Mucosa of rectum (tissue), 2 donors: ENCODE measurements around the gene MEF2C.
"Not testable (repeated sequence)": the region's sequence is repeated elsewhere in the genome, so short reads cannot be mapped to it uniquely, and the experiment has no call there.

Source experiments
- H3K27ac ChIP-seq, 2 donors: one replicate each; pipeline ENCODE4 v1.7.0; 2013; ENCODE audit warnings: inconsistent platforms in 2 of 2, low read depth in 2 of 2, low read length in 2 of 2
- H3K27me3 ChIP-seq, 2 donors: one replicate each; pipeline ENCODE4 v1.7.0; 2013; ENCODE audit warnings: low read length in 2 of 2; ENCODE audit not compliant: control insufficient read depth in 2 of 2, insufficient read depth in 2 of 2
- H3K36me3 ChIP-seq, 2 donors: one replicate each; pipeline ENCODE4 v1.7.0; 2013; ENCODE audit warnings: low read length in 2 of 2; ENCODE audit not compliant: control insufficient read depth in 2 of 2, insufficient read depth in 2 of 2
- H3K4me1 ChIP-seq, 2 donors: one replicate each; pipeline ENCODE4 v1.7.0; 2013; ENCODE audit warnings: low read length in 2 of 2, mild to moderate bottlenecking in 1 of 2; ENCODE audit not compliant: control insufficient read depth in 2 of 2, insufficient read depth in 2 of 2
- H3K4me3 ChIP-seq, 2 donors: one replicate each; pipeline ENCODE4 v1.7.0; 2013; ENCODE audit warnings: low read length in 2 of 2
- H3K9ac ChIP-seq, 2 donors: one replicate each; pipeline ENCODE4 v1.7.0; 2013; ENCODE audit warnings: low read length in 2 of 2, low read depth in 1 of 2, mild to moderate bottlenecking in 1 of 2
- H3K9me3 ChIP-seq, 2 donors: one replicate each; pipeline ENCODE4 v1.7.0; 2013; ENCODE audit warnings: low read length in 2 of 2; ENCODE audit not compliant: control insufficient read depth in 2 of 2
- donor health status: healthy.
- donor health status: Normal muscosa, but diverticular disease.

MEF2C gene

DNA sequence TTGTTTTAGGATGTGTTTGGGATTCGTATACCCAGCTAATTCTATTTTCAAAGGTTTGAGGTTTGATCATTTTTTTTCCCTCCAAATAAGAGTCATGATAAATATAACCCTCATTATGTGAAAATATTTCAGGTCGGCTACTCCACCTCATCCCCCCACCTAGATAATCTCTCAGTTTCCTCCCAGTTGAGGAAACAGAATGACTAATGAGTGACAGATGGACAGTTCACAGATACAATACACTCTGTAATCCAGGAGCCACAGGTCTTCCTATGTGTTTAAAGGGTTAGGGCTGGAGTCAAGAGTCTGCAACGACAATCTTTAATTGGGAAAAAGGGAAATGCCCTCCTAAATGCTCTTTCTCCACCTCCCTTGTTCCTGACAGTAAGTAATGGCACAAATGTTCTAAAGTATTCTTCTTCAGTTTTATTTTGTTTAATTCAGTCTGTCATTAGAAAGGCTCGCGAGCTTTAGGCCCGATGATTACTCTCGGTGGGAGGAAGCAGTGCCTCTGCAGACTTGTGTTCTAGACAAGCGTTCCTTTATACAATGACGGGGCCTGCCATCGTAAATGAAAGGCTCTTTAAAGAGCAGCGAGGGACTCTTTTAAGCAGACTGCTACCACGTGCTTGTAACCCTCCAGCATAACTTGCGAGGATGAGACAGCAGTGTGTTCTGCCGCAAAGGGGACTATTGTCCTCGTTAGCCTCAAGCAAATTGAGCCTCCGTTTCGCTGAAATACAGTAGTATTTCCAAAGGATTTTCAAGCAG is 69.0 kb downstream of the MEF2C start:
- no peaks in the 10 kb centered on the region for H3K4me1 ChIP-seq
- no peaks in the 10 kb centered on the region for H3K27me3 ChIP-seq
- H3K9me3 ChIP-seq: no peaks in the 10 kb centered on the region
- no peak overlapping the region for H3K27ac ChIP-seq
- no peak overlapping the region for H3K4me3 ChIP-seq
- no peaks in the 10 kb centered on the region for H3K36me3 ChIP-seq
- H3K9ac ChIP-seq: no peak overlapping the region

DNA sequence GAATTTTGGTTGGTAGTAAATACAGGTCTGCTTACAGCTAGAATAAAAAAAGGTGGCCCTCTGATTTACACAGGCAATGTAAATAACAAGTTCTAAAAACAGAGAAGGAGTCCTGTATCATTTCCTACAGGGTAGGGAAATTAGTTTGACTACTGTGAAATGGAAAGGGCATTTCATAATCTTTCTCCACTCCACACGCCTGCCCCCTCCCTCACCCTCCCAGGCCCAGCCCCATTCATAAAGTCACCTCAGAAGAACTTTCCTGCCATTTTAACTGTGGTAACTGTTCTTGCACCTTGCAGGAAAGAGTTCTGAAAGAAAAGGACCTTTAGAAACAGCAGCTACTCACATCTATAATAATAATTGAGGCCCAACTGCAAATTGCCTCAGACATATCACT is 69.7 kb downstream of the MEF2C start:
- no peaks in the 10 kb centered on the region for H3K27me3 ChIP-seq
- H3K9ac ChIP-seq: no peak overlapping the region
- H3K36me3 ChIP-seq: no peaks in the 10 kb centered on the region
- no peak overlapping the region for H3K4me3 ChIP-seq
- H3K4me1 ChIP-seq: no peaks in the 10 kb centered on the region
- H3K27ac ChIP-seq: no peak overlapping the region
- H3K9me3 ChIP-seq: no peaks in the 10 kb centered on the region

DNA sequence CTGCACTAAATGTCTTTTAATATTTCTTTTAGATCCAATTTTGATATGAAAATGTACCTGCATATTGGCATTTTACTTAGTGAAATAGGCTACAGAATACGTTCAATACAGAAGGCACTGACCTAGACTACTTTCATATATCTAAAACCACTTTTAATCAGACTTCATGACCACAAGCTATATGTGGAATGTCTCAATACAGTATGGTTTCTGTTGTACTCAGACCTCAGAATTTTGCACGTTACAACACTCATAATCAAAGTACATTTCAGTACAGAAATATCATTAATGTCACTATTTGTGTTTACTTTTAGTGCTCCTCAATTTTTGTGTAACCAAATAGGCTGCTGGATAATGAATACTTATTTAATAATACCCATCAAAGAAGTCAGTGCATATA is 74.8 kb downstream of the MEF2C start:
- Histone ChIP-seq H3K27ac (no peak overlapping the region), H3K9ac (no peak overlapping the region), H3K27me3 (no peaks in the 10 kb centered on the region), H3K9me3 (no peaks in the 10 kb centered on the region), H3K4me3 (no peak overlapping the region), H3K36me3 (peaks cover 0 to 6% of the 10 kb centered on the region in 2 donors), H3K4me1 (no peaks in the 10 kb centered on the region)

DNA sequence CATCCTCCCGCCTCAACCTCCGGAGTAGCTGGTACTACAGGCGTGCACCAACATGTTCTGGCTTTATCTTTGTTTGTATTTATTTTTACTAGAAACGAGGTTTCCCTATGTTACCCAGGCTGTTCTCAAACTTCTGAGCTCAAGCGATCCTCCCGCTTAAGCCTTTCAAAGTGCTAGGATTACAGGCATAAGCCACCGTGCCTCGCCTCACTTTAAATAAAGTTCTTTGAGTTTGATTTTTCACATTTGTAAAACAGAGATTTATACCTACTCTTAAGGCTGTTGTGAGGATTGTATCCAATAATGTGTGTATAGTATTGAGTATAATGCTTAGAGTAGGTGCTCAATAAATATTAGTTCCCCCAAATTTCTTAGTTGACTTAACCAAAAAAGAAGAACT is 75.7 kb downstream of the MEF2C start:
- Histone ChIP-seq H3K4me1 (no peaks in the 10 kb centered on the region), H3K4me3 (no peak overlapping the region), H3K9ac (no peak overlapping the region), H3K27ac (no peak overlapping the region), H3K27me3 (no peaks in the 10 kb centered on the region), H3K9me3 (no peaks in the 10 kb centered on the region), H3K36me3 (peaks cover 0 to 6% of the 10 kb centered on the region in 2 donors)

DNA sequence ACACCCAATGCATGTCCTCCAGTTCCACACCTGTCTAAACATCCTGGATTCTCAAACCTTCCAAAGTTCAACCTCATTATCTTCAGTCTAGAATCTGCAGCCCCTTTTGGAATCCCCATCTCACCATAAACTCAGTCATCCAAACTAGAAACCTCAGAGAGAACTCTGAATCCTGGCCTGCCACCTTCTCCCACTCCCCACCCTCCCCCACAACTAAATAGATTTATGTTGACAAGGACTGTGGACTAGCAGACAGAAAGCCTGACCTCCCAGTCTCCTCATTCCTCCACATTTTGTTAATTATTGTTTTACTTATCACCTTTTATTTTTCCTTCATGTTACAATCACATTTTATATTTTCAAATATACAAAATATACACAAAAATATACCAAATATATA is 76.6 kb downstream of the MEF2C start:
- no peak overlapping the region for H3K4me3 ChIP-seq
- no peak overlapping the region for H3K27ac ChIP-seq
- no peak overlapping the region for H3K9ac ChIP-seq
- no peaks in the 10 kb centered on the region for H3K27me3 ChIP-seq
- peaks cover 0 to 6% of the 10 kb centered on the region in 2 donors for H3K36me3 ChIP-seq
- H3K4me1 ChIP-seq: no peaks in the 10 kb centered on the region
- H3K9me3 ChIP-seq: no peaks in the 10 kb centered on the region

DNA sequence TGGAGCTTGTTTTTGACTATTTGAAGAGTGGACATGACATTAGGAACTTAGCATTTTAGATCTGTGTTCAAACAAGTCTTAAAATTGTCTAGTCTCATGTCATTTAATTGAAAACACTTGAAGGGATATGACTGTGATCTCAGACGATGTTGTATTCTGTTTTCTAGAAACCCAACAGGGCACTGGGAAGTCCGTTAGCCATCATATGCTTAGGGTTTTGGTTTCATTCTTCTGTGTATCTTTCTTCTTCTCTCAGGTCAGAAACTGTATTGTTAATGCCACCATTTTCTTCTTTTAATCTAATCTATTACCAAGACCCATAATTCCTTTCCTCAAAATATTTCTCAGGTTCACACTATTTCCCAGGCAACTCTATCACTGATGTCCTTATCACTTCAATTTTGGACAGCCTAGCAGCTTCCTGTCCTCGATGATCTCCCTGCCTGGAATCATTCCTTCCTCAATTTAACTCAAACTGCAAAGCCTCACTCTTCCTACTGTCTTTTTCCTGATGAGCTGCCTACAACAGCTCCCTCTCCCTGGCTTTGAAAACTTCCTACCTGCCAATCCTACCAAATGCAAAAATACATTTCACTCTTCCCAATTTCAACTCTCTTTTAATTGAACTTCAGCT is 77.7 kb downstream of the MEF2C start:
- Histone ChIP-seq H3K27ac (no peak overlapping the region), H3K36me3 (peaks cover 0 to 6% of the 10 kb centered on the region in 2 donors), H3K4me1 (no peaks in the 10 kb centered on the region), H3K9me3 (no peaks in the 10 kb centered on the region), H3K9ac (no peak overlapping the region), H3K4me3 (no peak overlapping the region), H3K27me3 (no peaks in the 10 kb centered on the region)

DNA sequence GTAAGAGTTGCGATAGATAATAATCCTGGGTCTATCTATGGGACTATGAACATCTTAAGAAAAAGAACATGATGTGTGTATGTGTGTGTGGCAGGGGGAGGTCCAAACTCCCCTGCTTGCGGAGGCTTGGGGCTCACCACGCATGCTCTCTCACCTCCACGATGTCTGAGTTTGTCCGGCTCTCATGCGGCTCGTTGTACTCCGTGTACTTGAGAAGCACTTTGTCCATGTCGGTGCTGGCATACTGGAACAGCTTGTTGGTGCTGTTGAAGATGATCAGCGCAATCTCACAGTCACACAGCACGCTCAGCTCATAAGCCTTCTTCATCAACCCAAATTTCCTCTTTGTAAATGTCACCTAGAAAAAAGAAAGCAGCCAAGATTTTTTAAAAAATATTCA is 78.5 kb downstream of the MEF2C start:
- Histone ChIP-seq H3K9me3 (no peaks in the 10 kb centered on the region), H3K27ac (no peak overlapping the region), H3K36me3 (peaks cover 0 to 6% of the 10 kb centered on the region in 2 donors)

DNA sequence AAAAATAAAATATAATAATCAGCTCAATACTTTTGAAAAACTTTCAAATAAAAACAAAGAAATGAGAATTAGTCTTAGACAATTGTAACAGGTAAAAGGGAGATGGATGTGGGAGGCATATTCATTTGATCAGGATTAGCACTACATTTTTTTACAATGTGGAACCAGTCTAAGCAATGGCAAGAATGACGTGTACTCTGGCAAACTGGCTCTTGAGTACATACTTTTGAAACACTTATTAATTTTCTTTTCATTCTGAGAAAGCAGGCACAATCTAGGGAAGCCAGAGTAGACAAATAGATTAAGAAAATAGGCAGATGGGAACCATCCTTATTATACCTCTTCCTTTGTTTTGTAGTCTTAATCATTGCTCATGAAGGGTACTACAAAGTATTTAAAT is 79.7 kb downstream of the MEF2C start:
- H3K4me3 ChIP-seq: no peak overlapping the region
- no peak overlapping the region for H3K27ac ChIP-seq
- peaks cover 0 to 6% of the 10 kb centered on the region in 2 donors for H3K36me3 ChIP-seq
- no peaks in the 10 kb centered on the region for H3K27me3 ChIP-seq
- H3K9me3 ChIP-seq: no peaks in the 10 kb centered on the region
- no peak overlapping the region for H3K9ac ChIP-seq
- no peaks in the 10 kb centered on the region for H3K4me1 ChIP-seq

More for the DNA sequence above, 78.5 kb downstream of the MEF2C start:
- no peak overlapping the region for H3K9ac ChIP-seq
- no peaks in the 10 kb centered on the region for H3K27me3 ChIP-seq
- H3K4me1 ChIP-seq: no peaks in the 10 kb centered on the region
- no peak overlapping the region for H3K4me3 ChIP-seq

DNA sequence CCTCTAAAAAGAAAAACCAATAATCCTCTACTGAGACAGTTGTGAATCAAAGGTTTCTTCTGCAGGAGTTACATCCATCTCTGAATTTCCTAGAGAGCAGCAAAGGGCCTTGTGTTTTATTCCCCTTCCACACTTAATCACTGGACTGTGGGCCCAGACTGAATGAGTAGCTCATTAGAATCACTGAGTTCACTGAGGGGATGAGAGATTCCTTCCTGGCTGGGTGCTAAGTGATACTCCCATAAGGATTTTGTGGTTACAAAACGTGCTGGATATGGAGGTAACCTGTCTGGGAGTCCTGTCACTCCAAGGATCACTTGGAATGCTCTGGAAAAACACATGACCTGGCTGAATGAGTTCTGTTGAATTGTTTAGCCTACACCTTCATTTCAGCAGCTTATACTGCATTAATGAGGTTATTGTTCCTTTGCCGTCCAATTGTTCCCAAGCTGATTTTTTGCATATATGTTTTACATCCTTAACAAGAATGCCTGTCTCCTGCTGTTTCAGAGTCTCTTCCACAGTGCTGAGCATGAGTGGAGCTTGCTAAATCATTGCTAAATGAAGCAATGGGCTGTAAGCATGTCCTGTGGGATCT is 82.9 kb downstream of the MEF2C start:
- no peak overlapping the region for H3K27ac ChIP-seq
- peaks cover 0 to 6% of the 10 kb centered on the region in 2 donors for H3K36me3 ChIP-seq
- no peaks in the 10 kb centered on the region for H3K4me1 ChIP-seq
- no peak overlapping the region for H3K4me3 ChIP-seq
- no peaks in the 10 kb centered on the region for H3K9me3 ChIP-seq
- H3K27me3 ChIP-seq: no peaks in the 10 kb centered on the region
- H3K9ac ChIP-seq: no peak overlapping the region

DNA sequence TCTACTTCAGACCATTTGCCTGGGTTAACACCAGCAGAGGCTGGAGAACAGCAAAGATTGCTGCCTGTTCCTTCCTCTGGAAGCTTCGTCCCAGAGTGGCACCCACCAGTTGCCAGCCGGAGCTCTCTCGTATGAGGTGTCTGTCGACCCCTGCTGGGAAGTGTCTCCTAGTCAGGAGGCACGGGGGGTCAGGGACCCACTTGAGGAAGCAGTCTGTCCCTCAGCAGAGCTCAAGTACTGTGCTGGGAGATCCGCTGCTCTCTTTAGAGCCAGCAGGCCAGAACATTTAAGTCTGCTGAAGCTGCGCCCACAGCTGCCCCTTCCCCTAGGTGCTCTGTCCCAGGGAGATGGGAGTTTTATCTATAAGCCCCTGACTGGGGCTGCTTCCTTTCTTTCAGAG is 84.1 kb downstream of the MEF2C start:
- not testable (repeated sequence) for H3K36me3 ChIP-seq, H3K9ac ChIP-seq, H3K4me1 ChIP-seq, H3K27me3 ChIP-seq, H3K4me3 ChIP-seq, H3K9me3 ChIP-seq, H3K27ac ChIP-seq
